SK-N-SH (cell line): ENCODE data around the gene ECE1.

Source experiments
- CHD2 ChIP-seq: fragments of 150-350 bp; IDR thresholded peaks from 2 replicates; pipeline ENCODE4 v1.6.1; 2018; ENCODE audit warnings: low read length; ENCODE audit not compliant: partially characterized antibody
- EZH2phosphoT487 ChIP-seq: fragments of 200-600 bp; sonication (generic); IDR thresholded peaks from 2 replicates; pipeline ENCODE4 v1.6.1; 2017; ENCODE audit warnings: low read depth, mixed run types, mild to moderate bottlenecking, antibody characterized with exemption, moderate library complexity, borderline replicate concordance
- YY1 ChIP-seq: IDR thresholded peaks from 2 replicates; pipeline ENCODE4 v1.4.0; 2012; ENCODE audit warnings: low read depth, mild to moderate bottlenecking
- TF ChIP-seq, protein P1 (sequence below): fragments of 200-600 bp; sonication (generic); IDR thresholded peaks from 2 replicates; pipeline ENCODE4 v1.6.1; 2017; ENCODE audit warnings: antibody characterized with exemption, mild to moderate bottlenecking, moderate library complexity

DNA sequence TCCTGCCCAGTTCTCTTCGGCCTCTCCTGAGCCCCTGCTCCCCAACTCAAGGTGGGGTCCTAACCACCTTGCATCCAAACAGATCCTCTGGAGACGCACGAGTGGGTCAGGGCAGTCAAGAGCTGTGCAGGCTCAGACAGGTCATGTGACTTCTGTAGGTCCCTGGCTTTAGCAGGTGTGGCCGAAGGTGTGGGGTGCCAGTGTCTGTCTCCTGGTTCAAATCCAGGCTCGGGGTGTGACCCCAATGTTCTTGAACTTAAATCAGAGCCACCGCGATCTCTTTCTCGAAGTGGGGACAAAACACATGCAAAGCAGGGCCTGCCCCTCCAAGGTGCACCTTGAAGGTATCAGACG, 27.4 kb upstream of the ECE1 start:
- TF ChIP-seq, protein P1, sequence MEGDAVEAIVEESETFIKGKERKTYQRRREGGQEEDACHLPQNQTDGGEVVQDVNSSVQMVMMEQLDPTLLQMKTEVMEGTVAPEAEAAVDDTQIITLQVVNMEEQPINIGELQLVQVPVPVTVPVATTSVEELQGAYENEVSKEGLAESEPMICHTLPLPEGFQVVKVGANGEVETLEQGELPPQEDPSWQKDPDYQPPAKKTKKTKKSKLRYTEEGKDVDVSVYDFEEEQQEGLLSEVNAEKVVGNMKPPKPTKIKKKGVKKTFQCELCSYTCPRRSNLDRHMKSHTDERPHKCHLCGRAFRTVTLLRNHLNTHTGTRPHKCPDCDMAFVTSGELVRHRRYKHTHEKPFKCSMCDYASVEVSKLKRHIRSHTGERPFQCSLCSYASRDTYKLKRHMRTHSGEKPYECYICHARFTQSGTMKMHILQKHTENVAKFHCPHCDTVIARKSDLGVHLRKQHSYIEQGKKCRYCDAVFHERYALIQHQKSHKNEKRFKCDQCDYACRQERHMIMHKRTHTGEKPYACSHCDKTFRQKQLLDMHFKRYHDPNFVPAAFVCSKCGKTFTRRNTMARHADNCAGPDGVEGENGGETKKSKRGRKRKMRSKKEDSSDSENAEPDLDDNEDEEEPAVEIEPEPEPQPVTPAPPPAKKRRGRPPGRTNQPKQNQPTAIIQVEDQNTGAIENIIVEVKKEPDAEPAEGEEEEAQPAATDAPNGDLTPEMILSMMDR: no peak
- TF ChIP-seq EZH2phosphoT487: no peak
- TF ChIP-seq CHD2: no peak
- no peak for TF ChIP-seq YY1
